ENCODE measurements around the gene LUZP2.

Gene LUZP2

GRCh38 chr11:25048632-25049031, 551.8 kb downstream of the LUZP2 start:
- H3K27ac ChIP-seq = no peak overlapping the region
- no peaks in the 10 kb centered on the region for H3K27me3 ChIP-seq
- H3K4me1 ChIP-seq (ENCODE audit: control insufficient read depth in 1 of 2, insufficient read depth in 1 of 2, low read depth in 1 of 2, low read length in 1 of 2) = no peaks in the 10 kb centered on the region
- no peaks in the 10 kb centered on the region for H3K9me3 ChIP-seq
- H3K36me3 ChIP-seq = no peaks in the 10 kb centered on the region
- TF ChIP-seq, protein P1, sequence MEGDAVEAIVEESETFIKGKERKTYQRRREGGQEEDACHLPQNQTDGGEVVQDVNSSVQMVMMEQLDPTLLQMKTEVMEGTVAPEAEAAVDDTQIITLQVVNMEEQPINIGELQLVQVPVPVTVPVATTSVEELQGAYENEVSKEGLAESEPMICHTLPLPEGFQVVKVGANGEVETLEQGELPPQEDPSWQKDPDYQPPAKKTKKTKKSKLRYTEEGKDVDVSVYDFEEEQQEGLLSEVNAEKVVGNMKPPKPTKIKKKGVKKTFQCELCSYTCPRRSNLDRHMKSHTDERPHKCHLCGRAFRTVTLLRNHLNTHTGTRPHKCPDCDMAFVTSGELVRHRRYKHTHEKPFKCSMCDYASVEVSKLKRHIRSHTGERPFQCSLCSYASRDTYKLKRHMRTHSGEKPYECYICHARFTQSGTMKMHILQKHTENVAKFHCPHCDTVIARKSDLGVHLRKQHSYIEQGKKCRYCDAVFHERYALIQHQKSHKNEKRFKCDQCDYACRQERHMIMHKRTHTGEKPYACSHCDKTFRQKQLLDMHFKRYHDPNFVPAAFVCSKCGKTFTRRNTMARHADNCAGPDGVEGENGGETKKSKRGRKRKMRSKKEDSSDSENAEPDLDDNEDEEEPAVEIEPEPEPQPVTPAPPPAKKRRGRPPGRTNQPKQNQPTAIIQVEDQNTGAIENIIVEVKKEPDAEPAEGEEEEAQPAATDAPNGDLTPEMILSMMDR (IDR thresholded peaks at IDR 0.05) = no peak
- no peak overlapping the region for H3K4me3 ChIP-seq (ENCODE audit: low read depth in 1 of 2, low read length in 1 of 2)

GRCh38 chr11:25052844-25053243, 556.0 kb downstream of the LUZP2 start:
- H3K27me3 ChIP-seq = no peaks in the 10 kb centered on the region
- no peaks in the 10 kb centered on the region for H3K9me3 ChIP-seq
- no peaks in the 10 kb centered on the region for H3K4me1 ChIP-seq (ENCODE audit: control insufficient read depth in 1 of 2, insufficient read depth in 1 of 2, low read depth in 1 of 2, low read length in 1 of 2)
- TF ChIP-seq, protein P1 (IDR thresholded peaks at IDR 0.05) = no peak
- no peak overlapping the region for H3K27ac ChIP-seq
- no peaks in the 10 kb centered on the region for H3K36me3 ChIP-seq
- no peak overlapping the region for H3K4me3 ChIP-seq (ENCODE audit: low read depth in 1 of 2, low read length in 1 of 2)

GRCh38 chr11:25057861-25058260, 561.0 kb downstream of the LUZP2 start:
- Histone ChIP-seq H3K4me3 (ENCODE audit: low read depth in 1 of 2, low read length in 1 of 2) (no peak overlapping the region), H3K36me3 (no peaks in the 10 kb centered on the region), H3K27ac (no peak overlapping the region), H3K27me3 (no peaks in the 10 kb centered on the region), H3K9me3 (no peaks in the 10 kb centered on the region), H3K4me1 (ENCODE audit: control insufficient read depth in 1 of 2, insufficient read depth in 1 of 2, low read depth in 1 of 2, low read length in 1 of 2) (no peaks in the 10 kb centered on the region)
- TF ChIP-seq, protein P1 (IDR thresholded peaks at IDR 0.05) = no peak

GRCh38 chr11:25065746-25066145, 568.9 kb downstream of the LUZP2 start:
- Histone ChIP-seq H3K4me3 (ENCODE audit: low read depth in 1 of 2, low read length in 1 of 2) (no peak overlapping the region), H3K27ac (no peak overlapping the region), H3K4me1 (ENCODE audit: control insufficient read depth in 1 of 2, insufficient read depth in 1 of 2, low read depth in 1 of 2, low read length in 1 of 2) (no peaks in the 10 kb centered on the region), H3K27me3 (no peaks in the 10 kb centered on the region), H3K9me3 (no peaks in the 10 kb centered on the region), H3K36me3 (no peaks in the 10 kb centered on the region)
- TF ChIP-seq, protein P1 (IDR thresholded peaks at IDR 0.05) = no peak

DNA sequence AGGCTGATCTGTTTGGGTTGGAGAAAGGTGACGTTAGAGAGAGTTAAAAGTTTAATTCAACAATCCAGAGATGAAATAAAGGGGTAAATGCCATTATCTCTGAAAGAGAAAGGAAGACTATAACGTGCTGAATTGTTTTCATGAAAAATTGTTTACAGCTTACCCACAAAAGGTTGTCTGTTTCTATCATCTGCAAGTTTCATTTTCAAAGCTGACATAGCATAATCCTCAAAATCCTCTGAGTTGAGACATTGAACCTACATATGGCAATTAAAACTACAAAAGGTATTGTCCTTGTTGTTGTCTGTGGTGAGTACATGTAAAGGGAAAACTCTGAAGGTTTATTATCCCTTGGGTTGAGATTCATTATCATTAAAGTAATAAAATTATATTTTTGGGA, 569.9 kb downstream of the LUZP2 start:
- H3K27ac ChIP-seq = no peak overlapping the region
- H3K4me1 ChIP-seq (ENCODE audit: control insufficient read depth in 1 of 2, insufficient read depth in 1 of 2, low read depth in 1 of 2, low read length in 1 of 2) = no peaks in the 10 kb centered on the region
- TF ChIP-seq, protein P1 (IDR thresholded peaks at IDR 0.05) = no peak
- H3K27me3 ChIP-seq = no peaks in the 10 kb centered on the region
- no peaks in the 10 kb centered on the region for H3K36me3 ChIP-seq
- H3K9me3 ChIP-seq = no peaks in the 10 kb centered on the region
- no peak overlapping the region for H3K4me3 ChIP-seq (ENCODE audit: low read depth in 1 of 2, low read length in 1 of 2)

DNA sequence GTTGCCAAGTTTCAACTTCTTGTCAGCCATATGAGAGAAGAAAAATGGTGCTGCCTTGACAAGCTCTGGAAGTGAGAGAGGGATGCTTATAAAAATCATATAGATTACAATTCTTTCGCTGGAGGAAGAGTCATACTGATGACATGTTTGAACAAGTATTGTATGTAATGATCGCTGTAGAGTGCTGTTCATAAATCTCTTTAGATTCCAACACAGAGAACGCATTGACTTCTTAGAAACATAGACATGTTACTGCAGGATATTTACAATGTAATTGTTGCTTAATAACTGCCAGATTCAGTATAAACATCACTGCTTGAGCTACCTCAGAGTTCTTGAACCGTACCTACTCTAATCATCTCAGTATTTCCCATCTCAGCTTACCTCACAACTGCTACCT, 571.6 kb downstream of the LUZP2 start:
- no peaks in the 10 kb centered on the region for H3K9me3 ChIP-seq
- no peak overlapping the region for H3K27ac ChIP-seq
- H3K4me1 ChIP-seq (ENCODE audit: control insufficient read depth in 1 of 2, insufficient read depth in 1 of 2, low read depth in 1 of 2, low read length in 1 of 2) = no peaks in the 10 kb centered on the region
- TF ChIP-seq, protein P1 (IDR thresholded peaks at IDR 0.05) = no peak
- no peak overlapping the region for H3K4me3 ChIP-seq (ENCODE audit: low read depth in 1 of 2, low read length in 1 of 2)
- H3K27me3 ChIP-seq = no peaks in the 10 kb centered on the region
- H3K36me3 ChIP-seq = no peaks in the 10 kb centered on the region

Measured in neutrophil (primary cell).